Measurements from ENCODE around the gene HNMT.

Gene HNMT

GRCh38 chr2:138061961-138062360 is 97.7 kb downstream of the HNMT start:
- no peak for DNase-seq

GRCh38 chr2:138063181-138063580 is 98.9 kb downstream of the HNMT start:
- DNase-seq: no peak

Measured in DMS153 (cell line).